BJ (cell line): ENCODE results near the gene RNU4-1. TPM values are rescaled to one million over a fixed set of nuclear protein-coding genes. Genes with fewer than 3 reads are reported as not detected.

ENCODE experiments used
- CTCF ChIA-PET: fragments of 350-600 bp; formaldehyde crosslinking; extraction: SDS; loops from one replicate; lab custom pipeline; 2021; ENCODE audit warnings: antibody characterized with exemption, inconsistent platforms; lab: Yijun Ruan, JAX
- POLR2A ChIA-PET: fragments of 300-600 bp; sonication (Branson Sonifier 250); formaldehyde crosslinking; extraction: SDS; loops from one replicate; lab custom pipeline; 2021; ENCODE audit warnings: antibody characterized with exemption; lab: Charles Lee
- DNase-seq: peaks from one replicate; pipeline ENCODE4 v3.0.0-alpha.2; 2011; ENCODE audit warnings: low read depth
- H3K27me3 ChIP-seq: 2 replicates; pipeline ENCODE4 v1.6.0; 2011; ENCODE audit warnings: low read length; ENCODE audit not compliant: control insufficient read depth, insufficient read depth
- H3K36me3 ChIP-seq: 2 replicates; pipeline ENCODE4 v1.5.1; 2011; ENCODE audit warnings: low read length; ENCODE audit not compliant: control insufficient read depth, insufficient read depth
- H3K4me3 ChIP-seq: 2 replicates; pipeline ENCODE4 v1.5.1; 2011; ENCODE audit warnings: low read depth, mild to moderate bottlenecking, control low read depth, low read length
- polyA plus RNA-seq: library from polyadenylated mRNA; depleted of rRNA; stranded (reverse); fragments of >200 nt; gene quantifications from 2 replicates; pipeline ENCODE4 v1.2.3, GENCODE V29; 2011
- TF ChIP-seq, protein P1 (sequence below): IDR thresholded peaks from 2 replicates; pipeline ENCODE4 v1.5.1; 2011; ENCODE audit warnings: low read depth, mild to moderate bottlenecking, control low read depth, inconsistent platforms, low read length, moderate library complexity; ENCODE audit not compliant: insufficient read depth

RNU4-1 gene
- polyA plus RNA-seq, 1 experiment = not detected

- TF ChIP-seq, protein P1, sequence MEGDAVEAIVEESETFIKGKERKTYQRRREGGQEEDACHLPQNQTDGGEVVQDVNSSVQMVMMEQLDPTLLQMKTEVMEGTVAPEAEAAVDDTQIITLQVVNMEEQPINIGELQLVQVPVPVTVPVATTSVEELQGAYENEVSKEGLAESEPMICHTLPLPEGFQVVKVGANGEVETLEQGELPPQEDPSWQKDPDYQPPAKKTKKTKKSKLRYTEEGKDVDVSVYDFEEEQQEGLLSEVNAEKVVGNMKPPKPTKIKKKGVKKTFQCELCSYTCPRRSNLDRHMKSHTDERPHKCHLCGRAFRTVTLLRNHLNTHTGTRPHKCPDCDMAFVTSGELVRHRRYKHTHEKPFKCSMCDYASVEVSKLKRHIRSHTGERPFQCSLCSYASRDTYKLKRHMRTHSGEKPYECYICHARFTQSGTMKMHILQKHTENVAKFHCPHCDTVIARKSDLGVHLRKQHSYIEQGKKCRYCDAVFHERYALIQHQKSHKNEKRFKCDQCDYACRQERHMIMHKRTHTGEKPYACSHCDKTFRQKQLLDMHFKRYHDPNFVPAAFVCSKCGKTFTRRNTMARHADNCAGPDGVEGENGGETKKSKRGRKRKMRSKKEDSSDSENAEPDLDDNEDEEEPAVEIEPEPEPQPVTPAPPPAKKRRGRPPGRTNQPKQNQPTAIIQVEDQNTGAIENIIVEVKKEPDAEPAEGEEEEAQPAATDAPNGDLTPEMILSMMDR = no peak
- Histone ChIP-seq H3K4me3 (no peak overlapping the region), H3K36me3 (no peaks in the 10 kb centered on the region), H3K27me3 (no peaks in the 10 kb centered on the region)
- CTCF ChIA-PET = interaction anchor here (0.5 to 14.8 kb wide), 20 partner anchors 9 to 76 kb away, joined by 3 to 482 read pairs (median 6); partner anchors contain the start of genes RNU4-2 and RPLP0
- POLR2A ChIA-PET = interaction anchor here (3.5 kb wide), 1 partner anchor 65 kb away, joined by 29 read pairs; the partner anchor contains the start of gene RPLP0
- no peak for DNase-seq
Measured at GRCh38 chr12:120266180-120266870, 26.7 kb downstream of the RNU4-1 start.

DNA sequence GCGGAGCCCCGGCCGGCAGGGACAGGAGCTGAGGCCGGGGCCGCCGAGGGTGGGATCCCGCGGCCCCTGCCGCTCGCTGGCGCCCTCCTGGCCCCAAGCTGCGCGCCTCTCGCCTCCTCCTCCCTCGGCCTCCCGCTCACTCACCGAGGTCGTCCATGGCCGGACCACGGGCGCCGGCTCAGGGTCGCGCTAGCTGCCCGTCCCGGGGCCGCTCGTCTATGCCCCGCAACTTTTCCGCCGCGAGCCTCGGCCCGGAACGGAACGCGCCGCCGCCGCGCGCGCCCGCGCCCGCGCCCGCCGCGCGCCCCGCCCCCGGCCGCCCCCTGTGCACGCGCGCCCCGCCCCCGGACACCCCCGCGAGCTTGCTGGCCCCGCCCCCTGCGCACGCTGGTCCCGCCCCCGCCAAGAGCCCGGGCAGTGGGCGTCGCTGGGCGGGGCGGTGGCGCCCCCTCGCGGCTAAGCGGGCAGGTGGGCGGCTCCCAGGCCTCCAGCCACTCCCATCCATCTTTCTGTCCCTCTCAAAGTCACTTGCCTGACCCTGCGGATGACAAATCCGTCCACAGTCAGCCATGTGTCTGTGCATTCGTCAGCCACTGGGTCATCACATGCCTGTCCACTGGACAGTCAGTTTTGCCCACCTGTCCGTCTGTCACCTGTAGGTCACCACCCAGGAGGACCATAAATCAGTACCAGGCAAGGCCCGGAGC lies 27.4 kb downstream of the RNU4-1 start, which contains the start of gene PXN:
Gene PXN (minus strand): TSS at position 258 of the 707 bp plus-strand sequence. CDS start 101 bp downstream, at position 157.
- TF ChIP-seq, protein P1 = peak; percentile 59
- ChIA-PET CTCF (interaction anchor here (0.7 to 14.8 kb wide), 25 partner anchors 8 to 119 kb away, joined by 3 to 482 read pairs (median 5); partner anchors contain the start of genes RNU4-1, RNU4-2 and RPLP0), POLR2A (interaction anchor here (0.6 to 3.5 kb wide), 3 partner anchors 26 to 65 kb away, joined by 7 to 29 read pairs (median 9); partner anchors contain the start of gene RPLP0)
- Histone ChIP-seq H3K36me3 (no peaks in the 10 kb centered on the region), H3K27me3 (no peaks in the 10 kb centered on the region), H3K4me3 (peak within 1 kb of the TSS; percentile 95)
- no peak for DNase-seq

DNA sequence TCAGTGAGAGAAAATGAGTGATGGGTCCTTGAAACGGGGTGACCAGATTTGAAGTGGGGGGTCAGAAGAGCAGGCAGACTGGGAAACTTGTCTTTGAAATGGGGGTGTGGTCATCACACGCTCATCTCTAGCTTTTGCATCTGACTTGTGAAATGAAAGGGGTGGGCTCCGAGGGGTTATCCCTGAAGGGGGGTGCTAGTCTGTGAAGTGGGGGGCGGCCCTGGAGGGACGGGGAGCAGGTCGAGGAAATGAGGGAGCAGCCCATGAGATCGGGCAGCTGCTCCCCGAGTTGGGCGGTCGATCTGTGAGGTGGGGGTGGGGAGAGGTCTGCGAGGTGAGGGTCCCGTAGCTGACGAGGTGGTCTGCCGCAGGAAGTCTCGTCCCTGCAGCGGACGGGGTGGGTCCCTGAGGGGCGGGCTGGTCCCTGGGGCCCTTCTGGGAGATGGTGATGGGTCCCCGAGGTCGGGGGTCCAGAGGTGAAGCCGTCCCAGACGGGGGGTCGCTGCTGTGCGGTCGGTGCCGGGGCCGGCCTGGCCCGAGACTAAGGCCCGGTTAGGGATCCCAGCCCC lies 28.0 kb downstream of the RNU4-1 start:
- DNase-seq = no peak
- ChIA-PET POLR2A (interaction anchor here (0.7 to 3.5 kb wide), 2 partner anchors 26 to 64 kb away, joined by 7 to 29 read pairs; partner anchors contain the start of gene RPLP0), CTCF (interaction anchor here (0.7 to 14.8 kb wide), 24 partner anchors 8 to 118 kb away, joined by 3 to 482 read pairs (median 4); partner anchors contain the start of genes RNU4-1, RNU4-2 and RPLP0)
- TF ChIP-seq, protein P1 = no peak
- H3K4me3 ChIP-seq = peak overlapping the region; percentile 95
- H3K36me3 ChIP-seq = no peaks in the 10 kb centered on the region
- no peaks in the 10 kb centered on the region for H3K27me3 ChIP-seq

DNA sequence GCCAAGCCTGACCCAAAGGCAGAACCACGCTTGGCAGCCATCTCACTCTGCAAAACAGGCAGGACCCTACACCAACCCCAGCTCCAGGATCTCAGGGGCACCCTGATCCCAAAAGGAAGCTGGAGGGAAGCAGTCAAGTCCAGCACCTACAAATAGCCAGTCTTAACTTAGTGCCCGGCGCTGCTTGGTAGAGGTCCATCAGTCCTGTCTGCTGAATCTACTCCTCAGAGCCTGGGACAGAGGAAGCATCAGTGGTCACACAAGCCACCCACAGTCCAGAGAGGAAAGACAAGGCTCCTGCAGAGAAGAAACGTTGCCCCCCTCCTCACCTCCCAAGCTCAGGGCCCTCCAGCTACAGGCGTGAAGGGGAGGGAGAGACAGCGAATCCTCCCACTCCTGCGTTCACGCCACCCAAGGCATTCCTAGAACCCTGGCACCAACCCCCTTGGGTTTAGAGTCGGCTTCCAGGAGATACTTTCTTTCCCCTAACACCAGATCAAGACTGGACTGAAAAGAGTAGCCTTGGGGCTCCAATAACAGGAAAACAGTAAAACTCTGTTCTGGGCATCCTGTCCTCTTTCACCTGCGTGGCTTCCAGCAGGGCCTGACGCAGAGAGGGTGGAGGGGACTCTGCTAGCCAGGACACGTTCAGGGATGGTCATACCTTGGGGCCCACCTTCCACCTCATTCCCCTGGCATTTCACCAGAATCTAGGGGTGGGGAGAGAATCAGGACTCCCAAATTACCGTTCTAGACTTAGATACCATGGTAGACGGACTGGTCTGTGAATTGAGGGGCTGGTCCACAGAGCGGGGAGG lies 28.7 kb downstream of the RNU4-1 start:
- H3K27me3 ChIP-seq = no peaks in the 10 kb centered on the region
- TF ChIP-seq, protein P1 = no peak
- no peaks in the 10 kb centered on the region; the same call in 1 of the 2 replicates for H3K36me3 ChIP-seq
- CTCF ChIA-PET = interaction anchor here (0.7 to 14.8 kb wide), 10 partner anchors 16 to 118 kb away, joined by 3 to 482 read pairs (median 5); partner anchors contain the start of gene RPLP0
- POLR2A ChIA-PET = interaction anchor here (2.1 to 3.5 kb wide), 2 partner anchors 34 to 63 kb away, joined by 18 to 29 read pairs; partner anchors contain the start of gene RPLP0
- H3K4me3 ChIP-seq = peak overlapping the region; percentile 95
- no peak for DNase-seq
